Urinary bladder (tissue), 4 donors: ENCODE results near the gene ACO2. TPM values are rescaled to one million over a fixed set of nuclear protein-coding genes. Genes with fewer than 3 reads are reported as not detected.
"Not testable (repeated sequence)": the region's sequence is repeated elsewhere in the genome, so short reads cannot be mapped to it uniquely, and the experiment has no call there.

Experiments
- DNase-seq: peaks from one replicate; pipeline ENCODE4 v3.0.0-alpha.2; 2015; ENCODE audit errors: extremely low spot score
- H3K27ac ChIP-seq: one replicate; pipeline ENCODE4 v1.5.1; 2013; ENCODE audit warnings: low read depth, mild to moderate bottlenecking, moderate library complexity
- H3K36me3 ChIP-seq: one replicate; pipeline ENCODE4 v1.6.1; 2013; ENCODE audit warnings: mild to moderate bottlenecking, moderate library complexity; ENCODE audit not compliant: insufficient read depth
- H3K4me1 ChIP-seq: one replicate; pipeline ENCODE4 v1.6.1; 2013; ENCODE audit warnings: mild to moderate bottlenecking, moderate library complexity; ENCODE audit not compliant: insufficient read depth
- H3K4me3 ChIP-seq: one replicate; pipeline ENCODE4 v1.5.1; 2013; ENCODE audit warnings: low read depth, low read length
- WGBS: extraction: QIAGEN DNeasy Blood & Tissue Kit; methylation state at CpG from one replicate; pipeline ENCODE4 v1.1.7; 2013; 5-methylcytosine and 5-hydroxymethylcytosine counted together
- polyA plus RNA-seq: library from polyadenylated mRNA; stranded (reverse); fragments of 200-250 nt; gene quantifications from one replicate; pipeline ENCODE4 v1.2.3, GENCODE V29; 2013
- total RNA-seq: library from RNA; depleted of rRNA; stranded (reverse); fragments of >200 nt; gene quantifications from one replicate; pipeline ENCODE4 v1.2.3, GENCODE V29; 2014
- donor health status: healthy with polysubstance abuse.
- donor health status: healthy.

ACO2 gene
- total and polyA plus RNA-seq, 2 donors = 41.8 to 84.6 TPM

DNA sequence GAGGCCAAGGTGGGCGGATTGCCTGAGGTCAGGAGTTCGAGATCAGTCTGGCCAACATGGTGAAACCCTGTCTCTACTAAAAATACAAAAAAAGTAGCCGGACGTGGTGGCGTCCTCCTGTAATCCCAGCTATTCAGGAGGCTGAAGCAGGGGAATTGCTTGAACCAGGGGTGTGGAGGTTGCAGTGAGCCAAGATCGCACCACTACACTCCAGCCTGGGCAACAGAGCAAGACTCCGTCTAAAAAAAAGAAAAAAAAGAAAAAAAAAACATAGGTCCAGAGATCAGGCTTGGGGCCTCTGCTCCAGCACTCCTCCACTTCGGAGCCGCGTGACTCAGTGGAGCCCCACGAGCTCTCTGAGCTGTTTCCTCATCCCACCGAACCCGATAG, 89.3 kb downstream of the ACO2 start:
- not testable (repeated sequence) for H3K4me3 ChIP-seq, H3K4me1 ChIP-seq, H3K36me3 ChIP-seq, DNase-seq, H3K27ac ChIP-seq
- WGBS = 89% methylated on average over 13 of the region's 13 CpGs

DNA sequence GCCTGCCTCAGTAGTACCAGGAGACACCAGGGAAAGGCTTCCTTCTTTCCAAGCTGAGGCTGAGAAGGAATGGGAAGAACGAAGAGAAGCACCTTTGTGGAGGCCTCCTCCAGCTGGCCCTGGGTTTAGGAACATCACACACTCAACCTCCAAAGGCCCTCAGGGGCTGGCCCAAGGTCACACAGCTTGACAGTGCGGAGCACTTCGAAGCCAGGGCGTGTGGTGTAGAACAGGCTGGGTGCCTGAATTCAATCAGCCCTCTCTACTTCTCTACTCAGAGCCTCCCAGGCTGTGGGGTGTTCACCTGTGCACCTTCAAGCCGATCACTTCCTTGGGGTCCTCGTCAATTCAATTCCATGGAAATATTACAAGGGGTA, 91.2 kb downstream of the ACO2 start:
- Histone ChIP-seq H3K4me3 (no peak overlapping the region), H3K27ac (no peak overlapping the region), H3K36me3 (no peaks in the 10 kb centered on the region), H3K4me1 (no peaks in the 10 kb centered on the region)
- no peak for DNase-seq
- 66% methylated on average over 6 of the region's 6 CpGs for WGBS

GRCh38 chr22:41561335-41561734, 92.4 kb downstream of the ACO2 start:
- Histone ChIP-seq H3K4me1 (no peaks in the 10 kb centered on the region), H3K4me3 (peak overlapping the region; percentile 43), H3K27ac (peak overlapping the region; percentile 74), H3K36me3 (no peaks in the 10 kb centered on the region)
- whole genome bisulfite sequencing = 28% methylated on average over 10 of the region's 10 CpGs
- no peak for DNase-seq

DNA sequence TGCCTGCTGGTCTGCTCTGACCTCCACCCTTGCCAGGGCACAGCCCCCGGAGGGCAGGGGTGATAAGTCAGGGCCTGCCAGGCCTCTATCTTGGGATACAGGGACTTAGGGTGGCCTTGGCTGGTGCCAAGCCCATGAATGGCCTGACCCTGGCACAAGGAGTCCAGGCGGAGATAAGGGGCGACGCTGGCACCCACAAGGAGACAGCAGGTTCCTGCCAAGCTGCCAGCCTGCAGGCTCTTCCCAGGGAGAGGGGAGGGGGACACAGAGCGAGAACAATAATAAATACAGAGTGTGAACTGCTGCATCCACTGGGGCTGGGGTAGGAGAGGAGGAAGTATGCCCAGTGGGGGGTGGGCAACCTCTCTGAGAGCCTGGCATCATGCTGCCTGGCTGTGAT, 92.9 kb downstream of the ACO2 start:
- WGBS = 68% methylated on average over 5 of the region's 5 CpGs
- no peak for DNase-seq
- H3K36me3 ChIP-seq = no peaks in the 10 kb centered on the region
- peak overlapping the region; percentile 43 for H3K4me3 ChIP-seq
- H3K27ac ChIP-seq = peak overlapping the region; percentile 15
- no peaks in the 10 kb centered on the region for H3K4me1 ChIP-seq

GRCh38 chr22:41562461-41562860, 93.5 kb downstream of the ACO2 start:
- no peaks in the 10 kb centered on the region for H3K36me3 ChIP-seq
- 83% methylated on average over 4 of the region's 4 CpGs for WGBS
- no peak overlapping the region for H3K4me3 ChIP-seq
- H3K27ac ChIP-seq = peak overlapping the region; percentile 59
- DNase-seq = no peak
- H3K4me1 ChIP-seq = no peaks in the 10 kb centered on the region

DNA sequence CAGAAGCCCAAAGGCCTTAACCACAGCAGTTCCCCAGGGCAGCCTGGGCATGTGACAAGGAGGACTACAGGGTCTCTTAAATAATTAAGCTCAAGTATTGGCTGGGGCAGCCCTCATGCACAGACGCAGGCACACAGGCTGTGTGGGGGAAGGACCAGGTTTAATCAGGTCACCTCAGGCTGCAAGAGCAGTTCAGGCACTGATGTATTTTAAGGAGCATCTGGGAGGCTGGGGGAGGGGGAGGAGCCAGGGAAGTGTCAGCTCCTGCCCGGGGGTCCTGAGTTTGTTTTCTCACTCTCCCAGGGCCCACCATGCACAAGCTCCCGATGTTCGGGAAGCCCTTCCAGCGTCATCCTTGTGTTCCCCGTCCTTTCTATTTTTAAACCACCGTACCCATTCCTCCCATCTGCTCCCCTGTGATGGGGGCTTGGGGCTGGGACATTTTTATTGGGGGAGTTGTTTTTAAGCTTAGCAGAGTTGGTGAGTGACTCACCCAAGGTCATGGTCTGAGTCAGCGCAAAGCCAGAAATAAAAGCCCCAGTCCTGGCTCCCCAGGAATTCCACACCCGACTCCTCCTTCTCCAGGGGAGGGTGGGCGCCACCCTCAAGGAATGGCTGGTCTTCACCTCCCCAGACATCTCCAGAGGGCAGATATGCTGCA, 94.3 kb downstream of the ACO2 start:
- WGBS = 21% methylated on average over 10 of the region's 10 CpGs
- Histone ChIP-seq H3K36me3 (no peaks in the 10 kb centered on the region), H3K4me1 (no peaks in the 10 kb centered on the region), H3K27ac (peak overlapping the region; percentile 59), H3K4me3 (no peak overlapping the region)
- no peak for DNase-seq

- no peak overlapping the region for H3K4me3 ChIP-seq
- WGBS = 89% methylated on average over 8 of the region's 8 CpGs
- H3K27ac ChIP-seq = no peak overlapping the region
- no peaks in the 10 kb centered on the region for H3K4me1 ChIP-seq
- no peaks in the 10 kb centered on the region for H3K36me3 ChIP-seq
- no peak for DNase-seq
These were observed 95.6 kb downstream of the ACO2 start for GRCh38 chr22:41564563-41564962.

DNA sequence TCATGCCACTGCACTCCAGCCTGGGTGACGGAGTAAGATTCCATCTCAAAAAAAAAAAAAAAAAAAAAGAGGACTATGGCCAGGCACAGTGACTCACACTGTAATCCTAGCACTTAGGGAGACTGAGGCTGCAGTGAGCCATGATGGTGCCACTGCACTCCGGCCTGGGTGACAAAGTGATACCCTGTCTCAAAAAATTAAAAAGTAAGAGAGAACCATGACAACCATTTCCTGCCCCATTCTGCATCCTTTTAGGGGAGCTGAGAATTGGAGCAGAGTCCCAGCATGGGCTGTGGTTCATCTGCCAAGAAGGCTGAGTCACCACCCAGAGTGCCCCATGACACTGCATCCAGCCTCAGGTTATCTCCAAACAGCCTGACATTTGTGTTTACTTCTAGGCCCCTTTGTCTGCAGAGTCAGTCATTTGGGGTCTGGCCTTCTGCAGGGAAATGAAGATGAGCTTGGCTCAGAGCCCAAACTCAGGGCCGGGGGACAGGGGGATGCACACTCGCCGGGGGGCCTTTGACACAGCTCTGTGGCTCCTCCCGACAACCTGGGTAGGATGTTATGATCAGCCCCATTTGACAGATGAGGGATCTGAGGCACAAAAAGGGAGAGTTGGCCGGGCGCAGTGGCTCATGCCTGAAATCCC, 96.6 kb downstream of the ACO2 start:
- Histone ChIP-seq H3K4me3 (no peak overlapping the region), H3K27ac (peak overlapping the region; percentile 14), H3K36me3 (no peaks in the 10 kb centered on the region), H3K4me1 (no peaks in the 10 kb centered on the region)
- DNase-seq = no peak
- WGBS = 38% methylated on average over 8 of the region's 8 CpGs

GRCh38 chr22:41567512-41567768, 98.5 kb downstream of the ACO2 start:
- Histone ChIP-seq H3K36me3 (no peaks in the 10 kb centered on the region), H3K4me3 (no peak overlapping the region), H3K27ac (no peak overlapping the region), H3K4me1 (no peaks in the 10 kb centered on the region)
- WGBS = 64% methylated on average over 3 of the region's 3 CpGs
- DNase-seq = no peak

DNA sequence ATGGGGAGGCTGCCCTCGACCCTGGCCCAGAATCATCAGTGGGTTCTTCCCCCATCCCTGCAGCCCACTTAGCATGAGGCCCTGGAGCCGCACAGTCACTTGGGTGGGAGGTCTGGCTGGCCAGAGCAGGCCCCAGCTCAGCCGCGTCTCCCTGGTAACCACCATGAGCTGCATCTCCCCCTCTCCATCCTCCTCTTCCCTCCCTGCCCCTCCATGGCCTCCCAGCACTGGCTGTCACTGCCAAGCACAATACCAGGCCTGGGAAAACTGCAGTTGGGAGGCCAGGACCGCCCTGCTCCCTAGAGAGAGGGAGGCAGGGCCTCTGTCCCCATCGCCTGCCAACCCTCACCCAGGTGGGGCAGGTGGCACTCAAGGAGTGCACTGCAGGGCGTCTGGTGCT, 99.9 kb downstream of the ACO2 start:
- 80% methylated on average over 7 of the region's 7 CpGs for WGBS
- H3K27ac ChIP-seq = no peak overlapping the region
- no peak for DNase-seq
- H3K36me3 ChIP-seq = no peaks in the 10 kb centered on the region
- no peak overlapping the region for H3K4me3 ChIP-seq
- H3K4me1 ChIP-seq = no peaks in the 10 kb centered on the region

GRCh38 chr22:41570221-41570620, 101.3 kb downstream of the ACO2 start:
- H3K4me3 ChIP-seq = no peak overlapping the region
- no peak overlapping the region for H3K27ac ChIP-seq
- H3K36me3 ChIP-seq = no peaks in the 10 kb centered on the region
- H3K4me1 ChIP-seq = no peaks in the 10 kb centered on the region
- no peak for DNase-seq
- 76% methylated on average over 3 of the region's 3 CpGs for whole genome bisulfite sequencing

- H3K27ac ChIP-seq = no peak overlapping the region
- WGBS = 95% methylated on average over 14 of the region's 14 CpGs
- H3K4me3 ChIP-seq = no peak overlapping the region
- no peaks in the 10 kb centered on the region for H3K4me1 ChIP-seq
- H3K36me3 ChIP-seq = no peaks in the 10 kb centered on the region
- no peak for DNase-seq
These were observed 102.9 kb downstream of the ACO2 start for GRCh38 chr22:41571786-41572185.

GRCh38 chr22:41572305-41572704, 103.4 kb downstream of the ACO2 start:
- WGBS = 94% methylated on average over 3 of the region's 3 CpGs
- H3K4me1 ChIP-seq, H3K36me3 ChIP-seq, DNase-seq, H3K4me3 ChIP-seq, H3K27ac ChIP-seq: not testable (repeated sequence)

- WGBS = 86% methylated on average over 11 of the region's 11 CpGs
- Histone ChIP-seq H3K4me3 (no peak overlapping the region), H3K36me3 (no peaks in the 10 kb centered on the region), H3K27ac (no peak overlapping the region), H3K4me1 (no peaks in the 10 kb centered on the region)
- no peak for DNase-seq
These were observed 104.8 kb downstream of the ACO2 start for GRCh38 chr22:41573677-41574076.
